ENCODE data around the gene FGF19. TPM values are rescaled to one million over a fixed set of nuclear protein-coding genes. Genes with fewer than 3 reads are reported as not detected.

FGF19 gene
- polyA plus RNA-seq, 1 donor from 2014 or later = 4.6 TPM

GRCh38 chr11:69658626-69659450, 45.0 kb downstream of the FGF19 start:
- Histone ChIP-seq H3K9ac (ENCODE audit: low read length) (no peak overlapping the region), H3F3A (ENCODE audit: insufficient read depth, low read length, poor library complexity, severe bottlenecking) (no peaks in the 10 kb centered on the region), H2AFZ (ENCODE audit: low read depth, low read length) (no peak overlapping the region), H3K36me3 (ENCODE audit: insufficient read depth, low read length) (no peaks in the 10 kb centered on the region), H3K27me3 (ENCODE audit: insufficient read depth, low read depth, low read length) (no peaks in the 10 kb centered on the region), H3K9me2 (ENCODE audit: insufficient read depth, low read length) (no peaks in the 10 kb centered on the region), H3K27ac (ENCODE audit: low read length) (no peak overlapping the region), H3K79me2 (replicated peaks; ENCODE audit: insufficient read depth, low read length) (no peaks in the 10 kb centered on the region), H3K9me3 (ENCODE audit: low read length) (no peaks in the 10 kb centered on the region), H3K4me2 (ENCODE audit: low read length) (no peak overlapping the region), H3K4me3 (ENCODE audit: low read length) (no peak overlapping the region), H4K20me1 (ENCODE audit: insufficient read depth) (no peaks in the 10 kb centered on the region)
- no peak for TF ChIP-seq POLR2AphosphoS5 (IDR thresholded peaks at IDR 0.05)
- no peak for TF ChIP-seq MXI1 (conservative IDR thresholded peaks at IDR 0.05; ENCODE audit: poor library complexity, severe bottlenecking)
- no peak for TF ChIP-seq RAD21 (conservative IDR thresholded peaks at IDR 0.05)
- no peak for TF ChIP-seq EP300 (conservative IDR thresholded peaks at IDR 0.05; ENCODE audit: poor library complexity, severe bottlenecking)
- no peak for TF ChIP-seq REST (IDR thresholded peaks at IDR 0.05; ENCODE audit: borderline replicate concordance)
- no peak for TF ChIP-seq TAF1 (IDR thresholded peaks at IDR 0.05; ENCODE audit: low read depth)
- no peak for TF ChIP-seq EZH2 (IDR thresholded peaks at IDR 0.05; ENCODE audit: borderline replicate concordance, insufficient read depth, low read length, poor library complexity, severe bottlenecking)

GRCh38 chr11:69657911-69658625, 45.8 kb downstream of the FGF19 start:
- no peaks in the 10 kb centered on the region for H3K9me3 ChIP-seq (ENCODE audit: low read length)
- no peaks in the 10 kb centered on the region for H3K9me2 ChIP-seq (ENCODE audit: insufficient read depth, low read length)
- no peaks in the 10 kb centered on the region for H3K36me3 ChIP-seq (ENCODE audit: insufficient read depth, low read length)
- H3K79me2 ChIP-seq (replicated peaks; ENCODE audit: insufficient read depth, low read length) = no peaks in the 10 kb centered on the region
- H4K20me1 ChIP-seq (ENCODE audit: insufficient read depth) = no peaks in the 10 kb centered on the region
- no peaks in the 10 kb centered on the region for H3F3A ChIP-seq (ENCODE audit: insufficient read depth, low read length, poor library complexity, severe bottlenecking)
- no peak overlapping the region for H2AFZ ChIP-seq (ENCODE audit: low read depth, low read length)
- TF ChIP-seq REST (IDR thresholded peaks at IDR 0.05; ENCODE audit: borderline replicate concordance) (no peak), MXI1 (conservative IDR thresholded peaks at IDR 0.05; ENCODE audit: poor library complexity, severe bottlenecking) (no peak), TAF1 (IDR thresholded peaks at IDR 0.05; ENCODE audit: low read depth) (no peak), RAD21 (conservative IDR thresholded peaks at IDR 0.05) (no peak), CTCF (IDR thresholded peaks at IDR 0.05; ENCODE audit: poor library complexity, severe bottlenecking) (no peak), POLR2AphosphoS5 (IDR thresholded peaks at IDR 0.05) (no peak), EP300 (conservative IDR thresholded peaks at IDR 0.05; ENCODE audit: poor library complexity, severe bottlenecking) (no peak), SMC3 (conservative IDR thresholded peaks at IDR 0.05; ENCODE audit: poor library complexity) (no peak), EZH2 (IDR thresholded peaks at IDR 0.05; ENCODE audit: borderline replicate concordance, insufficient read depth, low read length, poor library complexity, severe bottlenecking) (no peak)
- no peak overlapping the region for H3K4me3 ChIP-seq (ENCODE audit: low read length)
- no peak overlapping the region for H3K9ac ChIP-seq (ENCODE audit: low read length)
- H3K27me3 ChIP-seq (ENCODE audit: insufficient read depth, low read depth, low read length) = no peaks in the 10 kb centered on the region
- no peak overlapping the region for H3K27ac ChIP-seq (ENCODE audit: low read length)
- no peak overlapping the region for H3K4me2 ChIP-seq (ENCODE audit: low read length)
